A549 (cell line): ENCODE data around the gene TMEM45A. TPM values are rescaled to one million over a fixed set of nuclear protein-coding genes. Genes with fewer than 3 reads are reported as not detected.

Source experiments
- ATAC-seq, 2 experiments: fragments of 200-7000 bp in 1 of 2; fragments of >200 bp in 1 of 2; cut with Nextera tagmentation in 1 of 2; cut with Tn5 transposase in 1 of 2; 3 replicates each; pipeline versions ENCODE4 v1.8.0 to v1.9.1; 2018 to 2020; ENCODE audit warnings: mild to moderate bottlenecking in 1 of 2, moderate library complexity in 1 of 2
- CTCF ChIA-PET: fragments of 300-600 bp; sonication (Branson Sonifier 250); formaldehyde crosslinking; extraction: SDS; loops from one replicate; lab custom pipeline; 2021; ENCODE audit warnings: antibody characterized with exemption, inconsistent platforms; lab: Yijun Ruan, JAX
- POLR2A ChIA-PET: fragments of 350-600 bp; formaldehyde crosslinking; extraction: SDS; loops from one replicate; lab custom pipeline; 2021; ENCODE audit warnings: antibody characterized with exemption, inconsistent platforms; lab: Yijun Ruan, JAX
- DNase-seq, 2 experiments: peaks; one replicate each; pipeline versions ENCODE4 v3.0.0 to v3.0.0-alpha.2; 2011 to 2016; ENCODE audit warnings: low read depth in 1 of 2, low spot score in 1 of 2
- FAIRE-seq: peaks from 2 replicates; lab custom pipeline; 2011; peaks lifted over from hg19 to GRCh38; lab: Jason Lieb, UNC
- H3K27ac ChIP-seq, 2 experiments: fragments of >200 bp; sonication (Bioruptor Twin); formaldehyde crosslinking; 3 replicates each; pipeline ENCODE4 v1.5.1; 2016 to 2017
- H3K4me1 ChIP-seq: fragments of >200 bp; sonication (Bioruptor Twin); formaldehyde crosslinking; 3 replicates; pipeline ENCODE4 v1.6.1; 2016
- H3K4me2 ChIP-seq: fragments of >200 bp; sonication (Bioruptor Twin); formaldehyde crosslinking; 3 replicates; pipeline ENCODE4 v1.6.1; 2016
- H3K4me3 ChIP-seq: fragments of >200 bp; sonication (Bioruptor Twin); formaldehyde crosslinking; 3 replicates; pipeline ENCODE4 v1.5.1; 2016
- H3K9me3 ChIP-seq: fragments of >200 bp; sonication (Bioruptor Twin); formaldehyde crosslinking; 3 replicates; pipeline ENCODE4 v1.6.1; 2016
- CBX8 ChIP-seq: fragments of 200-600 bp; sonication (generic); IDR thresholded peaks from 2 replicates; pipeline ENCODE4 v1.6.1; 2016
- CEBPB ChIP-seq, 2 experiments: fragments of >200 bp in 1 of 2; sonication (Bioruptor Twin) in 1 of 2; formaldehyde crosslinking in 1 of 2; IDR thresholded peaks; 2 replicates each; pipeline ENCODE4 v1.6.1; 2012 to 2016
- CHD4 ChIP-seq: fragments of 200-600 bp; sonication (generic); IDR thresholded peaks from 2 replicates; pipeline ENCODE4 v1.6.1; 2016; ENCODE audit warnings: antibody characterized with exemption, mild to moderate bottlenecking, borderline replicate concordance
- EHF ChIP-seq: fragments of 250-450 bp; sonication (Bioruptor Pico); IDR thresholded peaks from 2 replicates; pipeline ENCODE4 v1.5.0; 2020; ENCODE audit warnings: mild to moderate bottlenecking
- EHMT2 ChIP-seq: fragments of 200-600 bp; sonication (generic); IDR thresholded peaks from 2 replicates; pipeline ENCODE4 v1.6.1; 2016; ENCODE audit warnings: antibody characterized with exemption, low read depth, mild to moderate bottlenecking, moderate library complexity
- EP300 ChIP-seq, 2 experiments: fragments of >200 bp; sonication (Bioruptor Twin); formaldehyde crosslinking; IDR thresholded peaks; 2 replicates in 1 of 2; 3 replicates in 1 of 2; pipeline ENCODE4 v1.6.1; 2016 to 2017
- ESRRA ChIP-seq: fragments of 150-350 bp; IDR thresholded peaks from 2 replicates; pipeline ENCODE4 v1.6.1; 2014; ENCODE audit warnings: mild to moderate bottlenecking, low read length, borderline replicate concordance
- FOSL2 ChIP-seq, 2 experiments: fragments of 450-650 bp in 1 of 2; fragments of >200 bp in 1 of 2; sonication (Bioruptor Twin) in 1 of 2; formaldehyde crosslinking; IDR thresholded peaks; 2 replicates each; pipeline versions ENCODE4 v1.5.0 to v1.6.1; 2016 to 2020; ENCODE audit warnings: mild to moderate bottlenecking in 1 of 2, moderate library complexity in 1 of 2
- FOXS1 ChIP-seq: fragments of 250-450 bp; sonication (Bioruptor Pico); IDR thresholded peaks from 2 replicates; pipeline ENCODE4 v1.5.0; 2020; ENCODE audit warnings: mild to moderate bottlenecking, moderate library complexity
- GATA3 ChIP-seq: IDR thresholded peaks from 2 replicates; pipeline ENCODE4 v1.6.1; 2012; ENCODE audit warnings: borderline replicate concordance
- HDAC2 ChIP-seq: fragments of 200-600 bp; sonication (generic); IDR thresholded peaks from 2 replicates; pipeline ENCODE4 v1.6.1; 2016
- HEYL ChIP-seq: fragments of 250-450 bp; sonication (Bioruptor Pico); IDR thresholded peaks from 2 replicates; pipeline ENCODE4 v1.8.0; 2021; ENCODE audit warnings: mild to moderate bottlenecking, moderate library complexity
- HOXB13 ChIP-seq: fragments of 250-450 bp; sonication (Bioruptor Pico); IDR thresholded peaks from 2 replicates; pipeline ENCODE4 v1.5.0; 2020; ENCODE audit warnings: low read depth, mild to moderate bottlenecking, moderate library complexity
- JUNB ChIP-seq: fragments of >200 bp; sonication (Bioruptor Twin); formaldehyde crosslinking; IDR thresholded peaks from 2 replicates; pipeline ENCODE4 v1.6.1; 2016
- KDM1A ChIP-seq: fragments of 200-600 bp; sonication (generic); IDR thresholded peaks from 2 replicates; pipeline ENCODE4 v1.6.1; 2016; ENCODE audit warnings: low read depth, mild to moderate bottlenecking
- MAFK ChIP-seq: fragments of 450-650 bp; IDR thresholded peaks from 2 replicates; pipeline ENCODE4 v1.6.1; 2014; ENCODE audit not compliant: partially characterized antibody
- MYC ChIP-seq: IDR thresholded peaks from 2 replicates; pipeline ENCODE4 v1.6.1; 2012; ENCODE audit warnings: mild to moderate bottlenecking, inconsistent platforms, low read length, improper control_type of control experiment, borderline replicate concordance
- NFE2L2 ChIP-seq: fragments of 150-350 bp; conservative IDR thresholded peaks from 2 replicates; pipeline ENCODE4 v1.6.1; 2014; ENCODE audit warnings: low read length
- POLR2AphosphoS2 ChIP-seq: conservative IDR thresholded peaks from 2 replicates; pipeline ENCODE4 v1.6.1; 2012; ENCODE audit warnings: low read length, improper control_type of control experiment, inconsistent platforms
- RNF2 ChIP-seq: fragments of 200-600 bp; sonication (generic); IDR thresholded peaks from 2 replicates; pipeline ENCODE4 v1.6.1; 2016; ENCODE audit warnings: low read depth, mild to moderate bottlenecking, antibody characterized with exemption, moderate library complexity, borderline replicate concordance
- SREBF2 ChIP-seq: fragments of 450-650 bp; IDR thresholded peaks from 2 replicates; pipeline ENCODE4 v1.6.1; 2014; ENCODE audit warnings: mild to moderate bottlenecking, moderate library complexity
- TFCP2L1 ChIP-seq: fragments of 250-450 bp; sonication (Bioruptor Pico); IDR thresholded peaks from 2 replicates; pipeline ENCODE4 v1.5.0; 2021; ENCODE audit warnings: mild to moderate bottlenecking
- TP53 ChIP-seq: fragments of 250-450 bp; sonication (Bioruptor Pico); IDR thresholded peaks from 2 replicates; pipeline ENCODE4 v1.5.0; 2021; ENCODE audit warnings: mild to moderate bottlenecking, moderate library complexity
- ZNF302 ChIP-seq: fragments of 250-450 bp; sonication (Bioruptor Pico); IDR thresholded peaks from 2 replicates; pipeline ENCODE4 v1.9.0; 2021; ENCODE audit warnings: inconsistent platforms, mild to moderate bottlenecking, moderate library complexity
- ZSCAN20 ChIP-seq: fragments of 250-450 bp; sonication (Bioruptor Pico); IDR thresholded peaks from 2 replicates; pipeline ENCODE4 v1.8.0; 2022; ENCODE audit warnings: mild to moderate bottlenecking, moderate library complexity
- WGBS: methylation state at CpG from one replicate; pipeline ENCODE4 v1.1.6; 2017; ENCODE audit errors: missing lambda C conversion rate; 5-methylcytosine and 5-hydroxymethylcytosine counted together
- polyA plus RNA-seq, 4 experiments: library from polyadenylated mRNA; depleted of rRNA in 3 of 4; stranded (reverse); fragments of >200 nt; fragmentation: RNase III in 1 of 4; extraction: RNeasy Plus Mini Kit Qiagen cat#74134 plus additional on column Dnase treatment in 1 of 4; gene quantifications; 2 replicates in 3 of 4; 3 replicates in 1 of 4; pipeline ENCODE4 v1.2.3, GENCODE V29; 2011 to 2017
- TF ChIP-seq, protein P1 (sequence below): fragments of 250-450 bp; sonication (Bioruptor Pico); IDR thresholded peaks from 2 replicates; pipeline ENCODE4 v1.5.0; 2021; ENCODE audit warnings: mild to moderate bottlenecking, moderate library complexity, borderline replicate concordance

TMEM45A gene
- polyA plus RNA-seq, 2 of the 4 experiments (the other 2 are of a cell fraction), result 4.6 to 7.0 TPM

DNA sequence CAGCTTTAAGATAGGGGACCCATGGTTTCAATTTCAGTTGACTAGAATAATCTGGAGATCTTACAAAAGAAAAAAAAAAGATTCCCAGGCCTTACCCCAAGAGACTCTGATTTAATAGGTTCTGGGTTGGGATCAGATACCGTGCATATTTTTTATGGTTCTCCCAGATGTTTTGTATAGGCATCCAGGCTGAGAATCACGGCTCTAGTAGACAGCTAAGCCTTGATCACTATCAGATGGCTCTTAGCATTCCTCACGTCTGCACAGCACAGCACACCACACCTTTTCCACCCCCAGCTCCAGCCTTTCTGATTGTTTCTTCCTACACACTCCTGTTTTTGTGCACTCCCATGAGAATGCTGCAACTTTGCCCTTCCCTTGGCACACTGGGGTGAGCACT, 40.8 kb downstream of the TMEM45A start:
- 35% methylated on average over 3 of the region's 3 CpGs for WGBS
- Histone ChIP-seq H3K9me3 (no peaks in the 10 kb centered on the region), H3K4me3 (no peak overlapping the region), H3K4me2 (no peak overlapping the region), H3K4me1 (0 out of 3 replicates have a peak, but pooled peaks cover 5% of the 10 kb centered on the region), H3K27ac (no peak overlapping the region)
- CTCF ChIA-PET, result interaction anchor here (0.7 kb wide), 1 partner anchor 8 kb away, joined by 3 read pairs; no protein-coding TSS in a partner anchor
- no peak for TF ChIP-seq TP53 (CRISPR knock-in tag)
- no peak for TF ChIP-seq EP300 (IDR thresholded peaks at IDR 0.05)
- no peak for TF ChIP-seq KDM1A
- POLR2A ChIA-PET, result no interaction called here
- no peak for FAIRE-seq
- no peak for DNase-seq
- no peak for ATAC-seq

GRCh38 chr3:100535610-100535943, 43.2 kb downstream of the TMEM45A start:
- no peak for FAIRE-seq
- no peak for ATAC-seq
- H3K4me3 ChIP-seq, result no peak overlapping the region
- ChIA-PET CTCF (interaction anchor here (1.2 kb wide), 1 partner anchor 72 kb away, joined by 3 read pairs; no protein-coding TSS in a partner anchor), POLR2A (no interaction called here)
- DNase-seq, result no peak
- TF ChIP-seq TP53 (CRISPR knock-in tag) (no peak), JUNB (no peak), HEYL (CRISPR knock-in tag) (no peak), FOSL2 (IDR thresholded peaks at IDR 0.05) (no peak), FOSL2 (CRISPR knock-in tag; IDR thresholded peaks at IDR 0.05) (no peak), TFCP2L1 (CRISPR knock-in tag) (no peak), EHF (CRISPR knock-in tag) (no peak), EHMT2 (no peak)
- H3K27ac ChIP-seq, result no peak overlapping the region
- H3K4me1 ChIP-seq, result 0 out of 3 replicates have a peak, but pooled peaks cover 5% of the 10 kb centered on the region
- no peaks in the 10 kb centered on the region for H3K9me3 ChIP-seq
- no peak overlapping the region; the same call in 2 of the 3 replicates for H3K4me2 ChIP-seq
- 89% methylated on average over 1 of the region's 1 CpG for WGBS

- FAIRE-seq (no peak), DNase-seq (no peak), ATAC-seq (no peak)
- WGBS, result 50% methylated on average over 2 of the region's 2 CpGs
- ChIA-PET CTCF (interaction anchor here (1.2 kb wide), 1 partner anchor 73 kb away, joined by 3 read pairs; no protein-coding TSS in a partner anchor), POLR2A (no interaction called here)
- TF ChIP-seq RNF2, result no peak
- no peak for TF ChIP-seq ESRRA
- TF ChIP-seq MYC, result no peak
- H3K4me2 ChIP-seq, result no peak overlapping the region
- H3K4me3 ChIP-seq, result no peak overlapping the region
- H3K9me3 ChIP-seq, result no peaks in the 10 kb centered on the region
- H3K4me1 ChIP-seq, result 0 out of 3 replicates have a peak, but pooled peaks cover 5% of the 10 kb centered on the region
- no peak overlapping the region for H3K27ac ChIP-seq
These were observed 43.7 kb downstream of the TMEM45A start for GRCh38 chr3:100536093-100536492.

GRCh38 chr3:100537646-100538338, 45.4 kb downstream of the TMEM45A start:
- Histone ChIP-seq H3K27ac (no peak overlapping the region), H3K4me2 (no peak overlapping the region), H3K9me3 (no peaks in the 10 kb centered on the region), H3K4me3 (no peak overlapping the region), H3K4me1 (0 out of 3 replicates have a peak, but pooled peaks cover 5% of the 10 kb centered on the region)
- ATAC-seq (no peak), DNase-seq (no peak), FAIRE-seq (no peak)
- no peak for TF ChIP-seq ESRRA
- no peak for TF ChIP-seq SREBF2
- no peak for TF ChIP-seq HDAC2
- TF ChIP-seq ZNF302 (CRISPR knock-in tag), result no peak
- no peak for TF ChIP-seq GATA3
- TF ChIP-seq CHD4, result no peak
- no peak for TF ChIP-seq HOXB13 (CRISPR knock-in tag)
- no peak for TF ChIP-seq CEBPB (IDR thresholded peaks at IDR 0.05)
- TF ChIP-seq, protein P1, sequence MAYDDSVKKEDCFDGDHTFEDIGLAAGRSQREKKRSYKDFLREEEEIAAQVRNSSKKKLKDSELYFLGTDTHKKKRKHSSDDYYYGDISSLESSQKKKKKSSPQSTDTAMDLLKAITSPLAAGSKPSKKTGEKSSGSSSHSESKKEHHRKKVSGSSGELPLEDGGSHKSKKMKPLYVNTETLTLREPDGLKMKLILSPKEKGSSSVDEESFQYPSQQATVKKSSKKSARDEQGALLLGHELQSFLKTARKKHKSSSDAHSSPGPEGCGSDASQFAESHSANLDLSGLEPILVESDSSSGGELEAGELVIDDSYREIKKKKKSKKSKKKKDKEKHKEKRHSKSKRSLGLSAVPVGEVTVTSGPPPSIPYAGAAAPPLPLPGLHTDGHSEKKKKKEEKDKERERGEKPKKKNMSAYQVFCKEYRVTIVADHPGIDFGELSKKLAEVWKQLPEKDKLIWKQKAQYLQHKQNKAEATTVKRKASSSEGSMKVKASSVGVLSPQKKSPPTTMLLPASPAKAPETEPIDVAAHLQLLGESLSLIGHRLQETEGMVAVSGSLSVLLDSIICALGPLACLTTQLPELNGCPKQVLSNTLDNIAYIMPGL, result no peak
- TF ChIP-seq ZSCAN20 (CRISPR knock-in tag), result no peak
- TF ChIP-seq CBX8, result no peak
- TF ChIP-seq POLR2AphosphoS2, result no peak
- no peak for TF ChIP-seq NFE2L2
- no peak for TF ChIP-seq FOXS1 (CRISPR knock-in tag)
- no peak for TF ChIP-seq TP53 (CRISPR knock-in tag)
- TF ChIP-seq MAFK, result no peak
- ChIA-PET POLR2A (no interaction called here), CTCF (interaction anchor here (1.4 kb wide), 1 partner anchor 52 kb away, joined by 3 read pairs; no protein-coding TSS in a partner anchor)
- WGBS, result 58% methylated on average over 5 of the region's 5 CpGs
